PC-9 (cell line): ENCODE results near the gene ZCCHC8.

ENCODE experiments used
- CTCF ChIP-seq: fragments of 200-600 bp; sonication (generic); conservative IDR thresholded peaks from 2 replicates; pipeline ENCODE4 v1.6.1; 2017; ENCODE audit warnings: mixed run types, antibody characterized with exemption, mild to moderate bottlenecking, moderate library complexity
- EZH2 ChIP-seq: fragments of 200-600 bp; sonication (generic); IDR thresholded peaks from 2 replicates; pipeline ENCODE4 v1.8.0; 2017; ENCODE audit warnings: antibody characterized with exemption, low read depth

GRCh38 chr12:122545855-122546254, 45.1 kb upstream of the ZCCHC8 start:
- TF ChIP-seq CTCF, result no peak
- no peak for TF ChIP-seq EZH2
